GM19035 (cell line): ENCODE data around the gene HOMER1.
"Not testable (repeated sequence)": the region's sequence is repeated elsewhere in the genome, so short reads cannot be mapped to it uniquely, and the experiment has no call there.

Source experiments
- ATAC-seq: cut with Tn5 transposase; IDR thresholded peaks from one replicate; pipeline ENCODE4 v1.9.1; 2021; ENCODE audit not compliant: unreplicated experiment

Gene HOMER1

GRCh38 chr5:79423296-79423695, 90.6 kb downstream of the HOMER1 start:
- ATAC-seq: no peak

DNA sequence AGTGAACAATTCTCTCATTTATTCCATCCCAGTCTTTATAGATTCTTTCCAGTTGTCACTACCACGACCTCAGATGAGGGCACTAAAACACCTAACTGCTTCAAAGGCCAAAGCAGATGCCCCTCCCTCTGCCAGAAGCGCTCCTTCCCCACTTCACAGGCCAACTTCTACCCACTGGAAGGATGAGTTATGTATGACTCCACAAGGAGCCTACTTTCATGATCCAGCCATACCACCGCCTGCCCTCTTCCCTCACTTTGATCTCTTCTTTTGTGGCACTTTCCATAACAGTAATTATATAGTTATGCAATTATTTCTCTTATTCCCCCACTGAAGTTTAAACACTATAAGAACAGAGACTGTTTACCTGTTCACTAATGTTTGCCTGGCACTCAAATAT, 93.7 kb downstream of the HOMER1 start:
- ATAC-seq: no peak

- no peak for ATAC-seq
Observed at GRCh38 chr5:79418276-79418675, 95.7 kb downstream of the HOMER1 start.

- ATAC-seq: no peak
Observed at GRCh38 chr5:79417495-79417894, 96.4 kb downstream of the HOMER1 start.

- ATAC-seq: peak; percentile 91
Observed at GRCh38 chr5:79416499-79416898, 97.4 kb downstream of the HOMER1 start.

- ATAC-seq: no peak
Observed at GRCh38 chr5:79413112-79413511, 100.8 kb downstream of the HOMER1 start.

DNA sequence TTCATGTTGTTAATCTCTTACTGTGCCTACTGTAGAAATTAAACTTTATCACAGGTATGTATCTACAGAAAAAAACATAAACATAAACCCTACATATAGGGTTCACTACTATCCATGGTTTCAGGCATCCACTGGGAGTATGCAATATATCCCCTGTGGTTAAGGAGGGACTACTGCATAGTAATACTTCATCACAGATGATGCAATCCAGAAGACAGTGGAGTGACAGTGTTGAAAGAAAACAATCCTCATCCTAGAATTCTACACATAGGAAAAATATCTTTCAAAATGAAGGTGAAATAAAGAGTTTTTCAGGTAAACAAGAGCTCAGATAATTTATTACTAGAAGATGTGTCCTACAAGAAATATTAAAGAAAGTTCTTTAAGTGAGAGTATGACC, 105.9 kb downstream of the HOMER1 start:
- no peak for ATAC-seq

DNA sequence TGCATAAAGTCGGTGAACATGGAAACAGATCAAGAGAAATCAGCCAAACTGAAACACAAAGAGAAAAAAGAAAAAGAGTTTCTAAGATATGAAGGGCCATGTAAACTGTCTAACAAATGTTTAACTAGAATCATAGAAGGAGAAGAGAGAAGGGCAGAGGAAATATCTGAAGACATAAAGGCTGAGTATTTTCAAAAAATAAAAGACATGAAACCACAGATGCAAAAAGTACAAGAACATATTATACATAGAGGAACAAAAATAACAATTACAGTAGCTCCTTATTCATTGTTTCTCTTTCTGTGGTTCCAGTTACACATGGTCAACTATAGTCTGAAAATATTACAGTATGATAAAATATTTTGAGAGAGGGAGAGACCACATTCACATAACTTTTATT, 106.3 kb downstream of the HOMER1 start:
- no peak for ATAC-seq

- no peak for ATAC-seq
Observed at GRCh38 chr5:79401216-79401615, 112.7 kb downstream of the HOMER1 start.

GRCh38 chr5:79399046-79399445, 114.9 kb downstream of the HOMER1 start:
- ATAC-seq: no peak

DNA sequence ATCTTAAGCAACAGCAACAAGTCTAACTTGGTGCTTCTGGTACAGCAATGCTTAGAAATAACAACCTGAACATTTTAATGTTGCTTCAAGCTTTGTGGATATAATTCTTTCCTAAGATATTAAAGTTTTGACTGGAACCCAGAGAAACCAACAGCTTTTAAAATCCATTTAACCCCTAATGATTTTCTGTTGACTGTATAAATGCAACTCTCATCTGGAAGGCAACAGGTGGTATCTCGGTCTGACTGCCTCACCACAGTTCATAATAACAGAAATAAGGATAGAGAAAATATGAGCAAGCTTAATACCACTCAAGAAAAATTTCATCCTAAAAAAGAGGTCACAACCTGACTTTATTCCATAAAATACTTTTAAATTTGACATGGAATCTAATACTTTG, 116.9 kb downstream of the HOMER1 start:
- ATAC-seq: no peak

DNA sequence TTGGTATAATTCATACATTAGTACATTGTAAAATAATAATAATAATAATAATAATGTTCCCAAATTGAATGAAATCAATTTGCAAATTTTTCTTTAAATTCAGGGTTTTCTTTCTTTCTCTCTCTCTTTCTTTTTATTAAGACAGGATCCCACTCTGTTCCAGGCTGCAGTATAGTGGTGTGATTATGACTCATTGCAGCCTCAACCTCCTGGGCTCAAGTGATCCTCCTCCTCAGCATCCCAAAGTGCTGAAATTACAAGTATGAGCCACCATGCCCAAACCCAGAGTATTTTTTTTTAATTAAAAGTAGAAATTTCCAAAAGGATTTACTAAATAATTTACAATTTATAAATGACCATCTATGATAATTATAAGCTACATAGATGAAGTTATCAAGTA, 117.7 kb downstream of the HOMER1 start:
- ATAC-seq: no peak

DNA sequence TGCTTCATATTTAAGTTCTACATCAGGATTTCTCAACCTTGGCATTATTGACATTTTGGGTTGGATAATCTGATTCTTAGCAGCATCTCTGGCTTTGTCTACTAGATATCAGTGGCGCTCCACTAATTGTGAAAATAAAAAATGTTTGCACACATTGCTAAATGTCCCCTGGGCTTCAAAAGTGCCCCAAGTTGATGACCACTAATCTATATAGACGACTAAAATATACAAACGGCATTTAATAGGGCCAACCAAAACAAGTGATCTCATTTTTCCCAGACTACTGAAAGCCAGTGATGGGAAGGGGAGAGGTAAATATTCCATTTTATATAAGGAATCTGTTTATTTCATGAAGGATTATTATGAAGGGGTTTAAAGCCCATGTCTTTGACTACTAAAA, 118.6 kb downstream of the HOMER1 start:
- no peak for ATAC-seq

DNA sequence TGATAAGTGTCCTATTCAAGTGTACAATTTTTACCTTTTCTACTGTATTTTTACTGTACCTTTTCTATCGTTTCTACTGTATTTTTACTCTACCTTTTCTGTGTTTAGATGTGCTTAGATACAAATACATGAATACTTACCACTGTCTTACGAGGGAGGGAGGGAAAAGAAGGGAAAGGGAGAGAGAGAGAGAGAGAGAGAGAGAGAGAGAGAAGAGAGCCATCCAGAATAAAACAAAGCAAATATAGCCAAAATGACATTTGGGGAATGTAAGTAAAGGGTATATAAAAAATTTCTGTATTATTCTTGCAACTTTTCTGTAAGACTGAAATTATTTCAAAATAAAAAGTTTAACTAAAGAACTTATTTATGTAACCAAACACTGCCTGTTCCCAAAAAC, 121.2 kb downstream of the HOMER1 start:
- ATAC-seq: no peak

DNA sequence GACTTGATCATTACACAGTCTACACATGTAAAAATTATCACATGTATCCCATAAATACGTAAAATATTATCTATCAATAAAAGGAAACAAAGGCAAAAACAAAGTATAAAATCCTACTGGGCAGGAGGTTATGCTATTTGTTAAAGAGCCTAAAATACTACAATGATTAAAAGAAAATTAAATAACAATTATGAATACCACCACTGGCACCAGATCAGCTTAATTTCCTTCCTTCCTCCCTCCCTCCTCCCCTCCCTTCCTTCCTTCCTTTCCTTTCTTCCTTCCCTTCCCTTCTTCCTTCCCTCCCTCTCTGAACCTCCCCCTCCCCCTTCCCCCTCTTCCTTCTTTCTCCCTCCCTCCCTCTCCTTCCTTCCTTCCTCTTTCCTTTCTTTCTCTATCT, 127.3 kb downstream of the HOMER1 start:
- ATAC-seq: no peak

DNA sequence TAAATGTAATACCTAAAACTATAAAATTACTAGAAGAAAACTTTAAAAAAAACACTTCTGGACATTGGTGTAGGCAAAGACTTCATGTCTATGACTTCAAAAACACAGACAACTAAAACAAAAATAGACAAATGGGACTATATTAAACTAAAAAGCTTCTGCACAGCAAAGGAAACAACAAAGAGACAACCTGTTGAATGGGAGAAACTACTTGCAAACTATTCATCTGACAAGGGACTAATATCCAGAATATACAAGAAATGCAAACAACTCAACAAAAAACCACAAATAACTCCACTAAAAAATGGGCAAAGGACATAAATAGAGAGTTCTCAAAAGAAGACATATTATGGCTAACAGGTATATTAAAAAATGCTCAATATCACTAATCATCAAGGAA, 128.8 kb downstream of the HOMER1 start:
- not testable (repeated sequence) for ATAC-seq

- no peak for ATAC-seq
Observed at GRCh38 chr5:79378510-79379186, 135.3 kb downstream of the HOMER1 start.

- no peak for ATAC-seq
Observed at GRCh38 chr5:79357398-79357797, 156.5 kb downstream of the HOMER1 start.

DNA sequence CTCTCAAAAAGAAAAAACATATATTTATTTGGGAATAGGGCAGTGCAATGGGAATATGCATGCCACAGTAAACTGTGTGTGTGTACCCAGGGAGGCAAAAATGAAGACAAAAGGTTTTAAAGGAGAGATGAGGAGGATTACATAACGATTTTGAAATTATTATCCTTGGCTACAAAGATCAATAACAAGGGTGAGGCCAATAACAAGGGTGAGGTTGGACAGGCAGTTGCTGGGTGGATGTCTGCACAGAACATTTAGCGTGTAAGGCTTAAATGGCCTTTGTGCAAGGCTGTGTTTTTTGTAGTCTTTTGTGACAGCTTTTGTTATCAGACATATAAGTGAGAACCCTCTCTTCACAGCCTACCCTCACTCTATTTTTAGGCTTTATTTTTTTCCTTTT, 164.1 kb downstream of the HOMER1 start:
- no peak for ATAC-seq

DNA sequence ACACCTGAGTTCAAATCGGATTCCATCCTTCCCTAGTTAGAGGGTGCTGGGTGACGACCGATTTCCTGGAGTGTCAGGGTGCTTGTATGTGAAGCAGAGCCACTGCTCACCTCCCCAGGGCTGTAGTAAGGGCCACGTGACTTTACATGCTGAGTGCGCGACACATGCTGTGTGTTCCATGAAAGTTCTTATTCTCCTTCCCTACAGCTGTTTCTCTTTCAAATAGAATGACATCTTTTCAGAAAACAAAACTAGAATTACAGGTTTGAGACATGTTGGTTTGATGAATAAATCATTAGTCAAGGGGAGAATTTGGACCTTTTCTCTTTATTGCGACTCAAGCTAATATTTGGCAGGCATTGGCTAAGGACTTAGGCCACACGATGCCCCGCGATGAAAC, 164.9 kb downstream of the HOMER1 start:
- no peak for ATAC-seq

GRCh38 chr5:79346420-79346824, 167.5 kb downstream of the HOMER1 start:
- ATAC-seq: no peak

GRCh38 chr5:79333852-79334557, 179.9 kb downstream of the HOMER1 start:
- no peak for ATAC-seq

DNA sequence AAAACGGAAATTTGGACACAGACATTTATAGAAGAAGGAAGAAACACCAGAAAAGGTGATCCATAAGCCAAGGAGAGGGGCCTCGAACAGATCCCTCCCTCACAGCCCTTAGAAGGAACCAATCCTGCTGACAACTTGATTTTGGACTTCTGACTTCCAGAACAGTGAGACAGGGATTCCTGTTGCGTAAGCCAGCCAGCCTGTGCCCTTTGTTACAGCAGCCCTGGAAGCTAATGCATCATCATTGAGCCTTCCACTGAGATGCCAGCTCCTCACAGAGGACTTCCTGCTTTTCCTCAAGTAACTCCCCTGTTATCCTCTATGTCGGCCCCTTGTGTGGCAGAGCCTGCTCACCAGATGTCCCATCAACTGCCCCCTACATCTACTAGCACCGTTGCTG, 183.9 kb downstream of the HOMER1 start:
- no peak for ATAC-seq
